HEK293 (cell line): Measurements from ENCODE around the gene FNTB.

Experiments
- CTCF ChIA-PET: fragments of 350-600 bp; formaldehyde crosslinking; extraction: SDS; loops from one replicate; lab custom pipeline; 2021; ENCODE audit warnings: antibody characterized with exemption; lab: Yijun Ruan, JAX
- POLR2A ChIA-PET: fragments of 300-600 bp; formaldehyde crosslinking; extraction: SDS; loops from one replicate; lab custom pipeline; 2020; ENCODE audit warnings: antibody characterized with exemption, inconsistent platforms; lab: Yijun Ruan, JAX
- H3K27ac ChIP-seq: fragments of 200-500 bp; sonication (Bioruptor generic); 2 replicates; pipeline ENCODE4 v1.5.1; 2014; ENCODE audit warnings: low read depth, low read length, control low read depth, inconsistent platforms; ENCODE audit errors: extremely low read depth
- H3K36me3 ChIP-seq, 2 experiments: fragments of 200-500 bp in 1 of 2; sonication (Bioruptor generic) in 1 of 2; 1 replicate in 1 of 2; 2 replicates in 1 of 2; pipeline ENCODE4 v1.5.1; 2014 to 2017; ENCODE audit warnings: inconsistent platforms in 2 of 2, low read length in 2 of 2; ENCODE audit not compliant: control insufficient read depth in 2 of 2, insufficient read depth in 1 of 2
- H3K4me1 ChIP-seq: fragments of 200-500 bp; sonication (Bioruptor generic); 2 replicates; pipeline ENCODE4 v1.5.1; 2014; ENCODE audit warnings: mild to moderate bottlenecking, low read length, inconsistent platforms; ENCODE audit not compliant: control insufficient read depth, insufficient read depth
- H3K4me3 ChIP-seq: 2 replicates; pipeline ENCODE4 v1.5.1; 2011; ENCODE audit warnings: low read depth, mild to moderate bottlenecking, control low read depth, low read length, moderate library complexity
- H3K9me3 ChIP-seq: fragments of 200-500 bp; sonication (Bioruptor generic); 2 replicates; pipeline ENCODE4 v1.5.1; 2014; ENCODE audit warnings: low read depth, low read length, inconsistent platforms; ENCODE audit not compliant: control insufficient read depth, insufficient read depth
- GLIS2 ChIP-seq: fragments of 450-650 bp; formaldehyde crosslinking; IDR thresholded peaks from 2 replicates; pipeline ENCODE4 v1.5.1; 2016; ENCODE audit warnings: missing biosample characterization, missing genetic modification characterization
- HOXC10 ChIP-seq: sonication (generic); formaldehyde crosslinking; IDR thresholded peaks from 2 replicates; pipeline ENCODE4 v1.8.1; 2023; ENCODE audit warnings: mild to moderate bottlenecking, missing genetic modification reagents
- KLF7 ChIP-seq: fragments of 450-650 bp; formaldehyde crosslinking; IDR thresholded peaks from 2 replicates; pipeline ENCODE4 v1.5.1; 2016; ENCODE audit warnings: missing biosample characterization, missing genetic modification characterization, borderline replicate concordance
- PBX3 ChIP-seq: sonication (generic); formaldehyde crosslinking; IDR thresholded peaks from 2 replicates; pipeline ENCODE4 v1.8.1; 2022; ENCODE audit warnings: mild to moderate bottlenecking, moderate library complexity, missing genetic modification reagents
- PRDM4 ChIP-seq: fragments of 450-650 bp; formaldehyde crosslinking; IDR thresholded peaks from 2 replicates; pipeline ENCODE4 v1.5.1; 2017; ENCODE audit warnings: missing biosample characterization, missing genetic modification characterization
- RBAK ChIP-seq: fragments of 450-650 bp; formaldehyde crosslinking; IDR thresholded peaks from 2 replicates; pipeline ENCODE4 v1.5.1; 2016; ENCODE audit warnings: missing biosample characterization, missing genetic modification characterization
- TRIM28 ChIP-seq: IDR thresholded peaks from 2 replicates; pipeline ENCODE4 v1.6.1; 2011; ENCODE audit warnings: low read length, control low read depth, borderline replicate concordance
- WT1 ChIP-seq: fragments of 450-650 bp; formaldehyde crosslinking; IDR thresholded peaks from 2 replicates; pipeline ENCODE4 v1.5.1; 2016; ENCODE audit warnings: missing biosample characterization, missing genetic modification characterization
- ZBTB44 ChIP-seq: fragments of 450-650 bp; IDR thresholded peaks from 2 replicates; pipeline ENCODE4 v1.5.1; 2018; ENCODE audit warnings: missing biosample characterization, mild to moderate bottlenecking, missing genetic modification characterization
- ZBTB49 ChIP-seq: fragments of 450-650 bp; formaldehyde crosslinking; IDR thresholded peaks from 2 replicates; pipeline ENCODE4 v1.5.1; 2016; ENCODE audit warnings: missing biosample characterization, missing genetic modification characterization, low read depth
- ZFP41 ChIP-seq: fragments of 450-650 bp; formaldehyde crosslinking; IDR thresholded peaks from 2 replicates; pipeline ENCODE4 v1.5.1; 2016; ENCODE audit warnings: missing biosample characterization, missing genetic modification characterization, borderline replicate concordance
- ZNF133 ChIP-seq: fragments of 450-650 bp; formaldehyde crosslinking; IDR thresholded peaks from 2 replicates; pipeline ENCODE4 v1.5.1; 2016; ENCODE audit warnings: missing biosample characterization, missing genetic modification characterization
- ZNF292 ChIP-seq: fragments of 450-650 bp; formaldehyde crosslinking; IDR thresholded peaks from 2 replicates; pipeline ENCODE4 v1.5.1; 2016; ENCODE audit warnings: low read depth, missing biosample characterization, missing genetic modification characterization, borderline replicate concordance
- ZNF404 ChIP-seq: fragments of 450-650 bp; formaldehyde crosslinking; IDR thresholded peaks from 2 replicates; pipeline ENCODE4 v1.5.1; 2017; ENCODE audit warnings: missing biosample characterization, missing genetic modification characterization
- ZNF416 ChIP-seq: fragments of 450-650 bp; formaldehyde crosslinking; IDR thresholded peaks from 2 replicates; pipeline ENCODE4 v1.5.1; 2016; ENCODE audit warnings: missing biosample characterization, missing genetic modification characterization
- ZNF433 ChIP-seq: fragments of 450-650 bp; formaldehyde crosslinking; IDR thresholded peaks from 2 replicates; pipeline ENCODE4 v1.5.1; 2016; ENCODE audit warnings: missing biosample characterization, missing genetic modification characterization, low read depth
- ZNF544 ChIP-seq: fragments of 450-650 bp; formaldehyde crosslinking; IDR thresholded peaks from 2 replicates; pipeline ENCODE4 v1.5.0; 2017; ENCODE audit warnings: missing biosample characterization, missing genetic modification characterization
- ZNF580 ChIP-seq: fragments of 450-650 bp; formaldehyde crosslinking; IDR thresholded peaks from 2 replicates; pipeline ENCODE4 v1.5.1; 2016; ENCODE audit warnings: missing biosample characterization, missing genetic modification characterization
- ZNF621 ChIP-seq: fragments of 450-650 bp; formaldehyde crosslinking; IDR thresholded peaks from 2 replicates; pipeline ENCODE4 v1.5.1; 2017; ENCODE audit warnings: missing biosample characterization, missing genetic modification characterization
- ZNF623 ChIP-seq: fragments of 450-650 bp; formaldehyde crosslinking; IDR thresholded peaks from 2 replicates; pipeline ENCODE4 v1.5.1; 2016; ENCODE audit warnings: missing biosample characterization, missing genetic modification characterization
- ZNF707 ChIP-seq: fragments of 450-650 bp; formaldehyde crosslinking; IDR thresholded peaks from 2 replicates; pipeline ENCODE4 v1.5.1; 2016; ENCODE audit warnings: missing biosample characterization, missing genetic modification characterization
- ZNF837 ChIP-seq: fragments of 450-650 bp; formaldehyde crosslinking; IDR thresholded peaks from 2 replicates; pipeline ENCODE4 v1.5.1; 2016; ENCODE audit warnings: missing biosample characterization, missing genetic modification characterization
- ZNF843 ChIP-seq: fragments of 450-650 bp; formaldehyde crosslinking; IDR thresholded peaks from 2 replicates; pipeline ENCODE4 v1.5.1; 2016; ENCODE audit warnings: missing biosample characterization, missing genetic modification characterization
- ZSCAN18 ChIP-seq: fragments of 450-650 bp; formaldehyde crosslinking; IDR thresholded peaks from 2 replicates; pipeline ENCODE4 v1.5.1; 2016; ENCODE audit warnings: missing biosample characterization, missing genetic modification characterization

The FNTB gene

GRCh38 chr14:65096323-65097089, 109.8 kb downstream of the FNTB start:
- POLR2A ChIA-PET = no interaction called here

GRCh38 chr14:65098586-65098985, 111.9 kb downstream of the FNTB start:
- no peak overlapping the region for H3K4me3 ChIP-seq
- CTCF ChIA-PET = interaction anchor here (0.7 kb wide), 1 partner anchor 1155 kb away, joined by 3 read pairs; no protein-coding TSS in a partner anchor

More at GRCh38 chr14:65096323-65097089, 109.8 kb downstream of the FNTB start:
- H3K9me3 ChIP-seq = no peaks in the 10 kb centered on the region
- peak overlapping the region; percentile 42; the same call in 1 of the 2 replicates for H3K27ac ChIP-seq
- peaks cover 17% of the 10 kb centered on the region for H3K4me1 ChIP-seq
- CTCF ChIA-PET = no interaction called here
- H3K4me3 ChIP-seq = no peak overlapping the region
- H3K36me3 ChIP-seq = peaks cover 9 to 59% of the 10 kb centered on the region in 2 experiments
- TF ChIP-seq ZNF416 (tag by site-specific recombination) (no peak), ZNF580 (tag by site-specific recombination) (no peak), RBAK (tag by site-specific recombination) (no peak), ZFP41 (tag by site-specific recombination) (no peak), ZBTB49 (no peak), ZNF843 (tag by site-specific recombination) (no peak)

More at GRCh38 chr14:65098586-65098985, 111.9 kb downstream of the FNTB start:
- no peak overlapping the region for H3K27ac ChIP-seq
- H3K36me3 ChIP-seq = peaks cover 4 to 38% of the 10 kb centered on the region in 2 experiments
- TF ChIP-seq ZNF544 (tag by site-specific recombination) = no peak
- TF ChIP-seq ZNF623 (tag by site-specific recombination) = no peak
- TF ChIP-seq WT1 (tag by site-specific recombination) = no peak
- TF ChIP-seq ZNF433 (tag by site-specific recombination) = no peak
- no peak for TF ChIP-seq GLIS2 (tag by site-specific recombination)
- TF ChIP-seq KLF7 (tag by site-specific recombination) = no peak
- no peak for TF ChIP-seq ZNF621 (tag by site-specific recombination)
- TF ChIP-seq ZSCAN18 (tag by site-specific recombination) = no peak
- no peak for TF ChIP-seq ZNF404
- no peak for TF ChIP-seq ZNF133 (tag by site-specific recombination)
- no peak for TF ChIP-seq ZBTB44
- TF ChIP-seq TRIM28 = no peak
- no peak for TF ChIP-seq ZNF707
- TF ChIP-seq HOXC10 (CRISPR knock-in tag) = no peak
- TF ChIP-seq ZNF837 (tag by site-specific recombination) = no peak
- no peak for TF ChIP-seq PRDM4 (tag by site-specific recombination)
- no peak for TF ChIP-seq ZNF292
- TF ChIP-seq PBX3 = no peak
- POLR2A ChIA-PET = no interaction called here
- peaks cover 17% of the 10 kb centered on the region for H3K4me1 ChIP-seq
- H3K9me3 ChIP-seq = no peaks in the 10 kb centered on the region
